ENCODE data around the gene OR6V1.

DNA sequence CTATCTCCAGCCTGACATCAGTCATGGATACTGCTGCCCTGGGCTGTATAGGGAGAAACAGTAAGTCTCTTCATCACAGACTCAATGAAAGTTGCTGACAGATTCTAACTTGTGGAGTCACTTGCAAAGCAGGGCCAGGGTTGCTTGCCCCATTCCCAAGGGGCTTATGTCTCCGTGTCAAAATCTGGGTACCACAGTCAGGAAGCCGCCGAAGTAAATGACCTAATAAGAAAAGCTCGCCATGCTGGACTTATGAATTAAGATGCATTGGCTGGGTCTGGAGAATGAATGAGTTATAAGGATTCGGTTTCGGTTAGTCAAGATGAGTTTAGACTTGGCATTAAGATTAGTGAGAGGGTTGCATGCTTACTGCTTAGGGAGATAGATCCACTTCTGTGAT is 10.8 kb upstream of the OR6V1 start:
- TF ChIP-seq OVOL2 (CRISPR knock-in tag; IDR thresholded peaks at IDR 0.05; ENCODE audit: borderline replicate concordance) (no peak), ZSCAN18 (CRISPR knock-in tag; IDR thresholded peaks at IDR 0.05) (no peak)
- TF ChIP-seq, protein P1, sequence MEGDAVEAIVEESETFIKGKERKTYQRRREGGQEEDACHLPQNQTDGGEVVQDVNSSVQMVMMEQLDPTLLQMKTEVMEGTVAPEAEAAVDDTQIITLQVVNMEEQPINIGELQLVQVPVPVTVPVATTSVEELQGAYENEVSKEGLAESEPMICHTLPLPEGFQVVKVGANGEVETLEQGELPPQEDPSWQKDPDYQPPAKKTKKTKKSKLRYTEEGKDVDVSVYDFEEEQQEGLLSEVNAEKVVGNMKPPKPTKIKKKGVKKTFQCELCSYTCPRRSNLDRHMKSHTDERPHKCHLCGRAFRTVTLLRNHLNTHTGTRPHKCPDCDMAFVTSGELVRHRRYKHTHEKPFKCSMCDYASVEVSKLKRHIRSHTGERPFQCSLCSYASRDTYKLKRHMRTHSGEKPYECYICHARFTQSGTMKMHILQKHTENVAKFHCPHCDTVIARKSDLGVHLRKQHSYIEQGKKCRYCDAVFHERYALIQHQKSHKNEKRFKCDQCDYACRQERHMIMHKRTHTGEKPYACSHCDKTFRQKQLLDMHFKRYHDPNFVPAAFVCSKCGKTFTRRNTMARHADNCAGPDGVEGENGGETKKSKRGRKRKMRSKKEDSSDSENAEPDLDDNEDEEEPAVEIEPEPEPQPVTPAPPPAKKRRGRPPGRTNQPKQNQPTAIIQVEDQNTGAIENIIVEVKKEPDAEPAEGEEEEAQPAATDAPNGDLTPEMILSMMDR (IDR thresholded peaks at IDR 0.05) = no peak
- TF ChIP-seq, protein P2, sequence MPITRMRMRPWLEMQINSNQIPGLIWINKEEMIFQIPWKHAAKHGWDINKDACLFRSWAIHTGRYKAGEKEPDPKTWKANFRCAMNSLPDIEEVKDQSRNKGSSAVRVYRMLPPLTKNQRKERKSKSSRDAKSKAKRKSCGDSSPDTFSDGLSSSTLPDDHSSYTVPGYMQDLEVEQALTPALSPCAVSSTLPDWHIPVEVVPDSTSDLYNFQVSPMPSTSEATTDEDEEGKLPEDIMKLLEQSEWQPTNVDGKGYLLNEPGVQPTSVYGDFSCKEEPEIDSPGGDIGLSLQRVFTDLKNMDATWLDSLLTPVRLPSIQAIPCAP (CRISPR knock-in tag; IDR thresholded peaks at IDR 0.05) = no peak
